Activated CD8-positive, alpha-beta T cell treated with anti-CD3 and anti-CD28 coated beads, Interleukin-2, amount 10 ng/mL, durations not matched to agents 7 days and 5 days (primary cell): ENCODE data around the gene FAM120AOS. TPM values are rescaled to one million over a fixed set of nuclear protein-coding genes. Genes with fewer than 3 reads are reported as not detected.

Experiments used
- ATAC-seq: fragments of 150-1000 bp; cut with Tn5 transposase; one replicate; pipeline ENCODE4 v1.10.0; 2021; ENCODE audit warnings: moderate library complexity
- CTCF ChIA-PET: fragments of 350-600 bp; sonication (Branson Sonifier 250); formaldehyde crosslinking; loops from one replicate; lab custom pipeline; 2021; ENCODE audit warnings: antibody characterized with exemption; lab: Charles Lee
- POLR2A ChIA-PET: fragments of 350-600 bp; sonication (Branson Sonifier 250); formaldehyde crosslinking; loops from one replicate; lab custom pipeline; 2021; ENCODE audit warnings: antibody characterized with exemption; lab: Charles Lee
- DNase-seq: peaks from one replicate; pipeline ENCODE4 v3.0.0-alpha.2; 2020
- H3K27ac Mint-ChIP-seq: one replicate; pipeline ENCODE4 v1.8.0; 2021; ENCODE audit warnings: mild to moderate bottlenecking, mixed read lengths
- H3K27me3 Mint-ChIP-seq: one replicate; pipeline ENCODE4 v1.8.0; 2021; ENCODE audit warnings: low read depth, mixed read lengths
- H3K36me3 Mint-ChIP-seq: one replicate; pipeline ENCODE4 v1.8.0; 2021; ENCODE audit warnings: low read depth, mixed read lengths
- H3K4me1 Mint-ChIP-seq: one replicate; pipeline ENCODE4 v1.8.0; 2021; ENCODE audit warnings: low read depth, mixed read lengths
- H3K4me3 Mint-ChIP-seq: one replicate; pipeline ENCODE4 v1.8.0; 2021; ENCODE audit warnings: mild to moderate bottlenecking, mixed read lengths
- H3K9me3 Mint-ChIP-seq: one replicate; pipeline ENCODE4 v1.8.0; 2022; ENCODE audit warnings: mixed read lengths; ENCODE audit not compliant: insufficient read depth
- total RNA-seq, 2 experiments: library from RNA; stranded (reverse); gene quantifications; one replicate each; pipeline ENCODE4 v1.2.3, GENCODE V29; 2021

FAM120AOS gene
- total RNA-seq, 2 experiments from 2014 or later: 35.1 to 36.5 TPM

DNA sequence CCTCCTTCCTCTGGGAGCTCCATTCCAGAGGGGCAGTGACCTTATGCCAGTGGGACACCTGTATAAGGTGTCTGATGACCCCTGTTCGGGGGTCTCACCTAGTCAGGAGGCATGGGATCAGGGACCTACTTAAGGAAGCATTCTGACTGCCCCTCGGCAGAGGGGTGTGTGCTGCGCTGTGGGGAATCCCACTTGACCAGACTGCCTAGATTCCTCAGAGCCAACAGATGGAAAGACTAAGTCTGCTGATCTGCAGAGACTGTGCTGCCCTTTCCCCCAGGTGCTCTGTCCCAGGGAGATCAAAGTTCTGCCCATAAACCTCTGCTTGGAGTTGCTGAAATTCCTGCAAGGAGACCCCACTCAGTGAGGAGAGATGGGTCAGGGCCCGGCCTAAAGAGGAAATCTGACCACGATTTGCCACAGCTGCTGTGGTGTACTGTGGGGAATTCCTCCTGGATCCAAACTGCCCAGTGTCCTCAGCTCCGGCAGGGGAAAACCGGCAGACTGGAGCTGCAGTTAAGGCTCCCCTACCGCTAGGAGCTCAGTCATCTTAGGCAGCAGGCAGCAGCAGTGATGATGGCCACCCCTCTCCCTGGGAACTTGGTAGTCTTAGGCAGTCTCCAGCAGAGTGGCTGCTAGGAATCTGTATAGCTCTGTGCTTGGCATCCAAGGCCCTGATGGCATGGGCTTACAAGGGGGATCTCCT, 36.7 kb downstream of the FAM120AOS start:
- no peaks in the 10 kb centered on the region for H3K4me1 Mint-ChIP-seq
- H3K4me3 Mint-ChIP-seq: no peak overlapping the region
- DNase-seq (no peak), ATAC-seq (no peak)
- peaks cover 7% of the 10 kb centered on the region for H3K9me3 Mint-ChIP-seq
- peaks cover 4% of the 10 kb centered on the region for H3K36me3 Mint-ChIP-seq
- peaks cover 28% of the 10 kb centered on the region for H3K27me3 Mint-ChIP-seq
- ChIA-PET CTCF (no interaction called here), POLR2A (interaction anchor here (0.9 kb wide), 1 partner anchor 10 kb away, joined by 4 read pairs; no protein-coding TSS in a partner anchor)
- H3K27ac Mint-ChIP-seq: no peak overlapping the region

DNA sequence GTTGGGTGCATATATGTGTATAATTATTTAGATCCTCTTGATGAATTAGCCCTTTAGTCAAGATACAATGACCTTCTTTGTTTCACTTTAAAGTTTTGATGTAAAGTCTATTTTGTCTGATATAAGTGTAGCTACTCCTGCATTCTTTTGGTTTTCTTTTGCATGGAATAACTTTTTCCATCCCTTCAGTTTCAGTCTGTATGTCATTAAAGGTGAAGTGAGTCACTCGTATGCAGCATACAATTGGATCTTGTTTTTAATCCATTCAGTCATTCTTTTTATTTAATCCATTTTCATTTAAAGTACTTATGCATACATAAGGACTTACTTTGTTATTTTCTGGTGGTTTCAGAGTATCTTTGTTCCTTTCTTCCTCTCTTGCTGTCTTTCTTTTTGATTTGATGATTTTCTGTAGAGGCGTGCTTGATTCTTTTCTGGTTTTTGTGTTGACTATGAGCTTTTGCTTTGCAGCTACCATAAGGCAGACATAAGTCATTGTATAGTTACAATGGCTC, 38.1 kb downstream of the FAM120AOS start:
- H3K4me3 Mint-ChIP-seq: no peak overlapping the region
- ATAC-seq (no peak), DNase-seq (no peak)
- H3K27ac Mint-ChIP-seq: no peak overlapping the region
- ChIA-PET POLR2A (no interaction called here), CTCF (no interaction called here)
- no peaks in the 10 kb centered on the region for H3K4me1 Mint-ChIP-seq
- H3K27me3 Mint-ChIP-seq: peaks cover 37% of the 10 kb centered on the region
- H3K9me3 Mint-ChIP-seq: peaks cover 7% of the 10 kb centered on the region
- H3K36me3 Mint-ChIP-seq: peaks cover 4% of the 10 kb centered on the region

DNA sequence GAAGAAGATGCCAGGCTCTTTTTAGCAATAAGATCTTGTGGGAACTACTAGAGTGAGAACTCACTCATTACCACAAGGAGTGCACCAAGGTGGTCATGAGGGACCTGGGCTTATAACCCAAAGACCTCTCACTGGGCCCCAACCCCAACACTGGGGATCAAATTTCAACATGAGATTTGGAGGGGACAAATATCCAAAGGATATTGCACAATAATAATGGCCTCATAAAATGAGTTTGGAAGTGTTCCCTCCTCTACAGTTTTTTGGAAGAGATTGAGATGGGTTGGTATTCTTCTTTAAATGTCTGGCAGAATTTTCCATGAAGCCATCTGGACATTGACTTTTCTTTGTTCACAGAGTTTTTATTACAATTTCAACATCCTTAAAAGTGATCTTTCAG, 39.9 kb downstream of the FAM120AOS start:
- Mint-ChIP-seq H3K4me3 (no peak overlapping the region), H3K4me1 (no peaks in the 10 kb centered on the region), H3K27ac (no peak overlapping the region), H3K9me3 (no peaks in the 10 kb centered on the region), H3K36me3 (no peaks in the 10 kb centered on the region), H3K27me3 (peaks cover 45% of the 10 kb centered on the region)
- POLR2A ChIA-PET: no interaction called here
- CTCF ChIA-PET: no interaction called here
- DNase-seq (no peak), ATAC-seq (no peak)

DNA sequence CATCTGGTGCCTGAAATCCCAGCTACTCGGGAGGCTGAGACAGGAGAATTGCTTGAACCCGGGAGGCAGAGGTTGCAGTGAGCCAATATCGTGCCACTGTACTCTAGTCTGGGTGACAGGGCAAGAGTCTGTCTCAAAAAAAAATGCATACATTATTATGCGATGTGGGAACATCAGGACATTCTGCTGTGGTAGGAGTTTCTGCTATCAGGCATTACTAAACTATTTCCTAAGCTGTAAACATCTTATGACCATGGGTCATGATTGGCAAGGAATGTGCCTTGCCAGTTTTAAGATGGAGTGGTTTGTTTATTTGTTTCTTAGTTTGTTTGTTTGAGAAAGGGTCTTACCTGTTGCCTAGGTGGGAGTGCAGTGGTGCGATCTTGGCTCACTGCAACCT, 47.0 kb downstream of the FAM120AOS start:
- ATAC-seq: no peak
- Mint-ChIP-seq H3K27ac (no peak overlapping the region), H3K4me3 (no peak overlapping the region), H3K27me3 (peaks cover 29% of the 10 kb centered on the region), H3K36me3 (no peaks in the 10 kb centered on the region), H3K9me3 (no peaks in the 10 kb centered on the region), H3K4me1 (no peaks in the 10 kb centered on the region)
- DNase-seq: no peak
- ChIA-PET CTCF (no interaction called here), POLR2A (interaction anchor here (1.0 kb wide), 1 partner anchor 11 kb away, joined by 4 read pairs; no protein-coding TSS in a partner anchor)

DNA sequence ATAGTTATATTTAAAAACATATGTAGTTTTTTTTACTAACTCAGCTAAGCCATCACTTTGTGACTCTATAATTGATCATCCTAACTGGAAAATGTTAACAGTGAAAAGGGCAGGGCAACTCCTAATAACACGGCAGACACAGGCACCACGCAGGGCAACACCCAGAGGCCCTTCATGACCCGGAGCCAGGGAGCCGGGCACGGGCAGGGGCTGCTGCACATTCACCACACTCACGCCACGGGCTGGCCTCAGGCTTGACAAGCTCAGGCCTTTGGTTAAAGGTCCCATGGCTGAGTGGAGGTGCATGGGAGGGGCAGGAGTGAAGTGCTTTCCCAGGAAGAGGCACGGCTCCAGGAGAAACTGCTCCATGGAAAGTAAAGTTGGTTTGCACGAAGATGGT, 54.9 kb downstream of the FAM120AOS start:
- Mint-ChIP-seq H3K9me3 (no peaks in the 10 kb centered on the region), H3K27ac (no peak overlapping the region), H3K4me1 (no peaks in the 10 kb centered on the region), H3K4me3 (no peak overlapping the region), H3K27me3 (peaks cover 18% of the 10 kb centered on the region), H3K36me3 (no peaks in the 10 kb centered on the region)
- DNase-seq: no peak
- CTCF ChIA-PET: no interaction called here
- POLR2A ChIA-PET: interaction anchor here (0.6 kb wide), 1 partner anchor 241 kb away, joined by 3 read pairs; no protein-coding TSS in a partner anchor
- ATAC-seq: no peak

DNA sequence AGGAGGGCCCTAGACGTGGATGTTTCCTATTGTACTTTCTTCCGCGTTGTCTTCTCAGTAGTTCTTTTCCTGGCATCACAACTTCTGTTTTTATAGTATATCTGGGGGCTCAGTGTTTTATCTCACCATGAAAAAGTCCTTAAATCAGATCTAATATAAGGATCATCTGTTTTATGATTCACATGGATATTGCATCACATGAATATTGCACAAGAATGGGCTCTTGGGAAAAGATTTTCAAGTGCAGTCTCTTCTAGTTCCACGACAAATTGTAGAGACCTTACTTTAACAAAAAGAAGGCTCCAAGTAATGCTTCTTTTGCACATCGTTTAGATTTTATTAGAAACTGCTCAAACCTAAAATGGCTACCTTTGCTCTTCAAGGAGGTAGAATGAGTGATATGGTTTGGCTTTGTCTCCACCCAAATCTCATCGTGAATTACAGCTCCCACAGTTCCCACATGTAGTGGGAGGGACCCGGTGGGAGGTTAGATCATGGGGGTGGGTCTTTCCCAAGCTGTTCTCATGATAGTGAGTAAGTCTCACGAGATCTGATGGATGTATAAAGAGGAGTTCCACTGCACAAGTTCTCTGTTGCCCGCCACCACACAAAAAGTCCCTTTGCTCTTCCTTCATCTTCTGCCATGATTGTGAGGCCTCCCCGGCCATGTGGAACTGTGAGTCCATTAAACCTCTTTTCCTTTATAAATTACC, 55.6 kb downstream of the FAM120AOS start:
- H3K4me1 Mint-ChIP-seq: no peaks in the 10 kb centered on the region
- ChIA-PET POLR2A (no interaction called here), CTCF (no interaction called here)
- H3K4me3 Mint-ChIP-seq: no peak overlapping the region
- no peaks in the 10 kb centered on the region for H3K9me3 Mint-ChIP-seq
- peaks cover 16% of the 10 kb centered on the region for H3K27me3 Mint-ChIP-seq
- no peak for ATAC-seq
- DNase-seq: no peak
- no peaks in the 10 kb centered on the region for H3K36me3 Mint-ChIP-seq
- H3K27ac Mint-ChIP-seq: no peak overlapping the region

Other genes starting within 250 kb of the FAM120AOS start
- 100 to 1,000 TPM; 139 to 141 TPM for gene FAM120A, start 1.9 kb downstream of the FAM120AOS start, total RNA-seq
- gene PHF2, start 123.0 kb upstream of the FAM120AOS start, total RNA-seq: 10 to 100 TPM; 22.1 to 23.5 TPM